B cell (primary cell): ENCODE measurements around the gene CSMD2.

ENCODE experiments used
- EZH2 ChIP-seq: IDR thresholded peaks from 2 replicates; pipeline ENCODE4 v1.6.1; 2012; ENCODE audit warnings: borderline replicate concordance, low read depth, mild to moderate bottlenecking, moderate library complexity, low read length; ENCODE audit not compliant: insufficient read depth, poor library complexity, severe bottlenecking
- TF ChIP-seq, protein P1 (sequence below): fragments of 200-600 bp; IDR thresholded peaks from one replicate; pipeline ENCODE4 v1.8.0; 2022; ENCODE audit warnings: antibody characterized with exemption, mild to moderate bottlenecking

DNA sequence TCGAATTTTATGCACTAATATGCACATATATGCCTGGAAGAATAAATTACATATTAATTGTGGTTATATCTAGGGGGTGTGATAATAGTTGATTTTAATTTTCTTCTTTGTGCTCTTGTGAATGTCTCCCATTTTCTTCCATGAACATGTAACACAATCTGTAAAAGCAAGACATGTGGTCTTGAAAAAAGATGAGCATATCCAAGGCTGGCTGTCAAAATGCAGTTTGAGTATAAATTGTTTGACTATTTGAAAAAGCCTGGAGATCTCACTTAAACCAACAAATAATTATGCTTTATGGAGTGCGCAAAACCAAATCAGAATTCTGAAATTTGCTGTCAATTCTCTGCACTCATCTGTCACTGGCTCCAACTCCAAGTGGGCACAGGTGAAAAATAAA is 157.3 kb downstream of the CSMD2 start:
- TF ChIP-seq, protein P1, sequence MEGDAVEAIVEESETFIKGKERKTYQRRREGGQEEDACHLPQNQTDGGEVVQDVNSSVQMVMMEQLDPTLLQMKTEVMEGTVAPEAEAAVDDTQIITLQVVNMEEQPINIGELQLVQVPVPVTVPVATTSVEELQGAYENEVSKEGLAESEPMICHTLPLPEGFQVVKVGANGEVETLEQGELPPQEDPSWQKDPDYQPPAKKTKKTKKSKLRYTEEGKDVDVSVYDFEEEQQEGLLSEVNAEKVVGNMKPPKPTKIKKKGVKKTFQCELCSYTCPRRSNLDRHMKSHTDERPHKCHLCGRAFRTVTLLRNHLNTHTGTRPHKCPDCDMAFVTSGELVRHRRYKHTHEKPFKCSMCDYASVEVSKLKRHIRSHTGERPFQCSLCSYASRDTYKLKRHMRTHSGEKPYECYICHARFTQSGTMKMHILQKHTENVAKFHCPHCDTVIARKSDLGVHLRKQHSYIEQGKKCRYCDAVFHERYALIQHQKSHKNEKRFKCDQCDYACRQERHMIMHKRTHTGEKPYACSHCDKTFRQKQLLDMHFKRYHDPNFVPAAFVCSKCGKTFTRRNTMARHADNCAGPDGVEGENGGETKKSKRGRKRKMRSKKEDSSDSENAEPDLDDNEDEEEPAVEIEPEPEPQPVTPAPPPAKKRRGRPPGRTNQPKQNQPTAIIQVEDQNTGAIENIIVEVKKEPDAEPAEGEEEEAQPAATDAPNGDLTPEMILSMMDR: no peak
- no peak for TF ChIP-seq EZH2
